Colonic mucosa (tissue), 4 donors: Measurements from ENCODE around the gene KCNJ11. TPM values are rescaled to one million over a fixed set of nuclear protein-coding genes. Genes with fewer than 3 reads are reported as not detected.

Source experiments
- DNase-seq: peaks from one replicate; pipeline ENCODE4 v3.0.0-alpha.2; 2020
- H3K27ac ChIP-seq: fragments of 200-600 bp; one replicate; pipeline ENCODE4 v1.8.0; 2021
- H3K27me3 ChIP-seq: fragments of 200-600 bp; one replicate; pipeline ENCODE4 v1.8.0; 2021
- H3K36me3 ChIP-seq: fragments of 200-600 bp; one replicate; pipeline ENCODE4 v1.8.0; 2021
- H3K4me1 ChIP-seq: fragments of 200-600 bp; one replicate; pipeline ENCODE4 v1.8.0; 2021; ENCODE audit warnings: mild to moderate bottlenecking
- H3K4me3 ChIP-seq: fragments of 200-600 bp; one replicate; pipeline ENCODE4 v1.8.0; 2021
- H3K9ac ChIP-seq, 2 donors: one replicate each; pipeline ENCODE4 v1.7.0; 2013; ENCODE audit warnings: control low read depth in 2 of 2, low read depth in 2 of 2, low read length in 2 of 2
- H3K9me3 ChIP-seq: fragments of 200-600 bp; one replicate; pipeline ENCODE4 v1.8.0; 2021
- CTCF ChIP-seq: fragments of 200-600 bp; IDR thresholded peaks from one replicate; pipeline ENCODE4 v1.8.0; 2022; ENCODE audit warnings: antibody characterized with exemption, mild to moderate bottlenecking
- intact Hi-C: fragments of 100-400 bp; cut with DNase I; formaldehyde crosslinking; loops from one replicate; pipeline ENCODE4 v1.14.1; 2022
- total RNA-seq, 2 donors: library from RNA; stranded (reverse); fragmentation: NEBNext Ultra II Directional in 1 of 2; extraction: Animal tissue kit (Norgen Biotek cat#: 25700) in 1 of 2; gene quantifications; one replicate each; pipeline ENCODE4 v1.2.1, GENCODE V29; 2021
- donor health status: healthy.
- donor health status: DM: no; HTN: no; CAD: no.
- donor health status: DM: no; HTN: no; CAD: no.

Gene KCNJ11
- total RNA-seq, 2 donors from 2014 or later: 1.4 to 2.9 TPM

- intact Hi-C loops: loop anchor here (5.0 kb wide), 1 partner anchor 73 kb away; the partner anchor contains the start of gene NUCB2
- Histone ChIP-seq H3K27me3 (no peaks in the 10 kb centered on the region), H3K4me3 (no peak overlapping the region), H3K36me3 (no peaks in the 10 kb centered on the region), H3K9me3 (no peaks in the 10 kb centered on the region), H3K9ac (no peak overlapping the region), H3K27ac (no peak overlapping the region), H3K4me1 (no peaks in the 10 kb centered on the region)
- no peak for DNase-seq
- TF ChIP-seq CTCF: no peak
Measured at GRCh38 chr11:17350455-17351171, 37.8 kb downstream of the KCNJ11 start.

DNA sequence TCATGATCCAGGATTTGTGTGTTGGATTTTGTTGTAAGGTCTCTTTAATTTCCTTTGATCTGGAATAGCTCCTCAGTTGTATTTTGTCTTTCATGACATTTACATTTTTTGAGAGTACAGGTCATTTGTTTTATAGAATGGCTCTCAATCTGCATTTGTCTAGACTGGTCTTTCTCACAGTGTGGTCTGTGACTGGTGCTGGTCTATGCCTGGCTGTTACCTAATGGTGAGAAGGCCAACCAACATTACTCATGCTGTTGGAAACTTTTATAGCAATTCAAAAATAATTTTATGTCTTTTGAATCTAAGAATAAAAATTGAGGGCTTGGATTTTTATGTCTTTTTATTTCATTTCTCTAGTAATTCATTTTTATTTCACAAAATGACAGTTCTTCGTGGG lies 40.8 kb downstream of the KCNJ11 start:
- no peak for DNase-seq
- intact Hi-C loops: no loop called here

GRCh38 chr11:17343907-17344306 lies 44.6 kb downstream of the KCNJ11 start:
- Histone ChIP-seq H3K9ac (no peak overlapping the region), H3K27ac (no peak overlapping the region), H3K4me3 (no peak overlapping the region), H3K9me3 (no peaks in the 10 kb centered on the region), H3K36me3 (no peaks in the 10 kb centered on the region), H3K27me3 (no peaks in the 10 kb centered on the region), H3K4me1 (no peaks in the 10 kb centered on the region)
- TF ChIP-seq CTCF: no peak
- DNase-seq: no peak
- intact Hi-C loops: no loop called here

More for the DNA sequence above, 40.8 kb downstream of the KCNJ11 start:
- no peak for TF ChIP-seq CTCF
- Histone ChIP-seq H3K4me3 (no peak overlapping the region), H3K27me3 (no peaks in the 10 kb centered on the region), H3K27ac (no peak overlapping the region), H3K4me1 (no peaks in the 10 kb centered on the region), H3K36me3 (no peaks in the 10 kb centered on the region), H3K9me3 (no peaks in the 10 kb centered on the region), H3K9ac (no peak overlapping the region)

DNA sequence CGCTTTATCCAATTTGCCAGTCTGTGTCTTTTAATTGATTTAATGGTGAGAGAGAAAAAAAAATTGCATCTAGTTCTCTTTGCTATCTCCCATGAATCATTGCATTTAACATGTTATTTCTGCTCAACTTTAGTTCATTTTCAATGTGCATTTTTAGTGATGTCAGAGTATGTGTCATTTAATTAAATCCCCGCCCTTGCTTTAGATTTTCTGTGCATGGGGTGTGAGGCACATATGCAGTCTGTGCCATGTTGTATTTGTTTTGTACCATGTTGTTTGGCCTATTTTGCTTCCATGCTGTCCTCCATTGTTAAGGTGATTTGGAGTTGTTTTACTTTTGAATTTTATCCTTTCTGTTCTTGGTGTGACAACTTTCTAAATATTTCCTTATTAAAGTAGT lies 45.2 kb downstream of the KCNJ11 start:
- intact Hi-C loops: no loop called here
- no peak overlapping the region for H3K27ac ChIP-seq
- H3K27me3 ChIP-seq: no peaks in the 10 kb centered on the region
- H3K4me1 ChIP-seq: no peaks in the 10 kb centered on the region
- no peak overlapping the region for H3K9ac ChIP-seq
- TF ChIP-seq CTCF: no peak
- H3K36me3 ChIP-seq: no peaks in the 10 kb centered on the region
- H3K4me3 ChIP-seq: no peak overlapping the region
- no peaks in the 10 kb centered on the region for H3K9me3 ChIP-seq
- no peak for DNase-seq

Other genes with a start within 250 kb of the KCNJ11 start
- 10 to 100 TPM; 41.3 to 68.9 TPM for gene PIK3C2A, start 180.7 kb downstream of the KCNJ11 start, total RNA-seq
- gene NUCB2, start 111.9 kb downstream of the KCNJ11 start, total RNA-seq: 100 to 1,000 TPM in 1 of 2 donors, 10 to 100 TPM in 1; 60.9 to 111 TPM
- gene NCR3LG1, start 36.9 kb downstream of the KCNJ11 start, total RNA-seq: 10 to 100 TPM in 1 of 2 donors, 1 to 10 TPM in 1; 9.3 to 11.3 TPM
- gene ABCC8, start 88.2 kb upstream of the KCNJ11 start, total RNA-seq: 1 to 10 TPM; 2.1 to 4.7 TPM
- 100 to 1,000 TPM; 143 to 161 TPM for gene USH1C, start 155.8 kb upstream of the KCNJ11 start, total RNA-seq
- gene OTOG, start 158.6 kb upstream of the KCNJ11 start, total RNA-seq: not detected